GM12864 (cell line): Measurements from ENCODE around the gene SMAD5.

Experiments used
- DNase-seq: peaks from one replicate; pipeline ENCODE4 v3.0.0-alpha.2; 2011; ENCODE audit warnings: low read depth
- H3K4me3 ChIP-seq: 2 replicates; pipeline ENCODE4 v1.5.1; 2011; ENCODE audit warnings: mild to moderate bottlenecking, low read depth, low read length, control low read depth
- CTCF ChIP-seq: IDR thresholded peaks from 2 replicates; pipeline ENCODE4 v1.5.1; 2011; ENCODE audit warnings: low read depth, mild to moderate bottlenecking, moderate library complexity, low read length, control low read depth, inconsistent platforms; ENCODE audit errors: missing control alignments

Gene SMAD5

GRCh38 chr5:136129445-136129844 lies 3.2 kb upstream of the SMAD5 start:
- no peak for DNase-seq
- H3K4me3 ChIP-seq, result no peak overlapping the region
- TF ChIP-seq CTCF, result no peak

DNA sequence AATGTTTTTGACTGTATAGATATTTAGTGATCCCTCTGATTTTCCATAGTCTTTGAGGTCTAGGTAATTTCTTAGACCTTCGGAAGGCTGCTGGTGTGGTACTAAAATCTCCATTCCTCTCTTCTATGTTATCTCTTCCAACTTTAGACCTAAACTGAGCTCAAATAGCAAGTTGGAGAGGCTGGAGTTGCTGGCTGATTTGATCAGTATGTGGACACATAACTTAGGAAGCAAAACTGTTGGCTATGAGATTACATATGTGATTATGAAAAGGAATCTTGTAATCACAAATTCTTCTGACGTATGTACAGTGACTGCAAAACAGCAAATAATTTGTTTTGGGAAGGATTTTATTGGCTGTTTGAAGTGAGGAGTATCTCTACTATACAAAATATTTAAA lies 2.1 kb upstream of the SMAD5 start:
- H3K4me3 ChIP-seq, result no peak overlapping the region
- TF ChIP-seq CTCF, result no peak
- no peak for DNase-seq

DNA sequence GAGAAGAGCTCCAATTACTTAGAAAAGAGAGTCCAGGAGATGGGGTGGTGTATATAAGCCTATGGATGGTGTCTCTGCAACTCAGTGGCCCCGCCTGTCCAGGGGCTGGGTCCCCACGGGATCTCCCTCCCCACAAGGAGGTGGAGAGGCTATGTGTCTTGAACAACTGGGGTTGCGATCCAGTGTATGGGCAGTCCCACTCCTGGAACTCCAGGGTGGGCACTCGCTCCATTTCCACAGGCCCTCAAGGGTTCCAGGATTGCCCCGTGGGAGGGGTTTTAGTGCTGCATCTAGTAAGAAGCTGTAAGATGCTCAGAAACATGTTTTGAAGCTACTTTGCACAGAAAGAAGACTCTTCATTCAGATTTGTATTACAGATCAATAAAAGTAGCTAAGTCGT lies 558 bp upstream of the SMAD5 start:
- no peak for DNase-seq
- no peak for TF ChIP-seq CTCF
- H3K4me3 ChIP-seq, result peak overlapping the region; percentile 94

- DNase-seq, result no peak
- peak overlapping the region; percentile 94 for H3K4me3 ChIP-seq
- TF ChIP-seq CTCF, result no peak
Measured at GRCh38 chr5:136133222-136133921, 727 bp downstream of the SMAD5 start.

GRCh38 chr5:136133922-136134379 lies 1.3 kb downstream of the SMAD5 start:
- peak overlapping the region; percentile 94 for H3K4me3 ChIP-seq
- DNase-seq, result no peak
- no peak for TF ChIP-seq CTCF

DNA sequence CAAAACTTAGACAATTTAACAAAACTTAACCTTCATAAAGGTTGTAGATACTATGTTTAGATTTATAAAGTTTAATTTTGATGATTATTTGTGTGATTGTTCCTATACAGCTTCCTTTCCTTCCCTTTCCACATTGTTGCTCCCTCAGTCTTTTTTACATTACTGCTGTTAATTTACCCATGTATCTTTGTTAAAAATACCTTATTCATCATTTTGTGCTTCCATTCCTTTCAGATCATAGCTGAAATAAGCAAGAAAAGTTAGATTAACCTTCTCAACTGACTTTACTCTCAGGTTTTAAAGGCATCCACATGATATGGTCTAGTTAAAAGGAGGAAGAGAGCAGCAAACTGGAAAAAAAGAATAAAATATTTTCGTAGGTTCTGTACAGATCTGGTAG lies 2.0 kb downstream of the SMAD5 start:
- DNase-seq, result no peak
- TF ChIP-seq CTCF, result no peak
- no peak overlapping the region for H3K4me3 ChIP-seq

DNA sequence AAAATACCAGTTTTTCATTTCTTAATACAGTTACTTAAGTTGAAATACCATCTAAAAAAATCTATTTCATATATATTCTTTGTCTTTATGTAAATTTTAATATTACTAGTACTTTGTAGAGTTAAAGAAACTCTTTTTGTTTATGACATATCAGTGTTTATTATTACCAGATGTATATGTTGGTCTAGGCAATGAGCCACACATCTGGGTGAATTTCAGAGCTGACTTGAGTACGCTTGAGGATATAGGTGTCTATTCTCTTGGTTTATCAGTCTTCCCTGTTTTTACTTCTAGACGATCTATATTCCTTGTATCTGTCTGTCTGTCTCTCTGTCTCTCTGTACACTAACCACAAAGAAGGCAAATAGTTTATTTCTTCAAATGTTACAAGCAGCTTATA lies 2.9 kb downstream of the SMAD5 start:
- no peak overlapping the region for H3K4me3 ChIP-seq
- DNase-seq, result no peak
- TF ChIP-seq CTCF, result no peak
